ENCODE measurements around the gene NR1I2.
A peak's percentile ranks its signal among the peaks of the same experiment; 100 is the strongest.

Gene NR1I2

GRCh38 chr3:119779731-119780383 is 2.0 kb upstream of the NR1I2 start:
- no peak for DNase-seq

- DNase-seq = no peak
Observed at GRCh38 chr3:119782460-119782859, 559 bp downstream of the NR1I2 start.

GRCh38 chr3:119783255-119783654 is 1.4 kb downstream of the NR1I2 start:
- DNase-seq = no peak

- DNase-seq = no peak
Observed at GRCh38 chr3:119783883-119784282, 2.0 kb downstream of the NR1I2 start.

- no peak for DNase-seq
Observed at GRCh38 chr3:119786409-119786808, 4.5 kb downstream of the NR1I2 start.

- no peak for DNase-seq
Observed at GRCh38 chr3:119790369-119790768, 8.5 kb downstream of the NR1I2 start.

GRCh38 chr3:119792270-119792669 is 10.4 kb downstream of the NR1I2 start:
- DNase-seq = no peak

- no peak for DNase-seq
Observed at GRCh38 chr3:119794401-119794800, 12.5 kb downstream of the NR1I2 start.

- no peak for DNase-seq
Observed at GRCh38 chr3:119794971-119795612, 13.2 kb downstream of the NR1I2 start.

GRCh38 chr3:119795849-119796248 is 13.9 kb downstream of the NR1I2 start:
- no peak for DNase-seq

GRCh38 chr3:119796368-119796767 is 14.5 kb downstream of the NR1I2 start:
- no peak for DNase-seq

GRCh38 chr3:119796785-119797184 is 14.9 kb downstream of the NR1I2 start:
- DNase-seq = no peak

GRCh38 chr3:119800844-119801243 is 18.9 kb downstream of the NR1I2 start:
- no peak for DNase-seq

- DNase-seq = no peak
Observed at GRCh38 chr3:119808244-119808643, 26.3 kb downstream of the NR1I2 start.

- no peak for DNase-seq
Observed at GRCh38 chr3:119808843-119809242, 26.9 kb downstream of the NR1I2 start.

- DNase-seq = peak in 1 of 4 experiments; percentile 3
Observed at GRCh38 chr3:119809249-119810017, 27.5 kb downstream of the NR1I2 start.

- peak; percentile 28 to 30 (median 29) for DNase-seq
Observed at GRCh38 chr3:119810018-119810435, 28.1 kb downstream of the NR1I2 start.

GRCh38 chr3:119812491-119813058 is 30.7 kb downstream of the NR1I2 start:
- DNase-seq = no peak

GRCh38 chr3:119815716-119816115 is 33.8 kb downstream of the NR1I2 start:
- DNase-seq = no peak

GRCh38 chr3:119817071-119817470 is 35.2 kb downstream of the NR1I2 start:
- DNase-seq = no peak

- DNase-seq = no peak
Observed at GRCh38 chr3:119817583-119818363, 35.9 kb downstream of the NR1I2 start.

GRCh38 chr3:119818937-119819336 is 37.0 kb downstream of the NR1I2 start:
- no peak for DNase-seq

- DNase-seq = no peak
Observed at GRCh38 chr3:119819806-119820205, 37.9 kb downstream of the NR1I2 start.

Data from activated CD4-positive, CD25-positive, alpha-beta regulatory T cell (primary cell).